MV-4-11 (cell line): ENCODE measurements around the gene CABP1.
A peak's percentile ranks its signal among the peaks of the same experiment; 100 is the strongest.
"Not testable (repeated sequence)": the region's sequence is repeated elsewhere in the genome, so short reads cannot be mapped to it uniquely, and the experiment has no call there.

ENCODE experiments used
- DNase-seq: peaks from one replicate; lab custom pipeline; 2025; lab: John Stamatoyannopoulos, UW

CABP1 gene

GRCh38 chr12:120639771-120640721, at the start of gene CABP1:
TSS of gene CABP1 (plus strand) at chr12:120640626. CDS start at chr12:120640686, 60 bp downstream.
- no peak for DNase-seq

GRCh38 chr12:120590741-120591407, 49.6 kb upstream of the CABP1 start:
- no peak for DNase-seq

- DNase-seq = peak; percentile 83
These were observed 48.0 kb upstream of the CABP1 start for GRCh38 chr12:120592121-120593049.

- no peak for DNase-seq
These were observed 43.5 kb upstream of the CABP1 start for GRCh38 chr12:120596901-120597300.

GRCh38 chr12:120597861-120598260, 42.6 kb upstream of the CABP1 start:
- DNase-seq = no peak

- DNase-seq = peak; percentile 66
These were observed 41.6 kb upstream of the CABP1 start for GRCh38 chr12:120598674-120599463.

- DNase-seq = no peak
These were observed 40.5 kb upstream of the CABP1 start for GRCh38 chr12:120599672-120600552.

- DNase-seq = peak; percentile 92
These were observed 38.0 kb upstream of the CABP1 start for GRCh38 chr12:120602416-120602815.

- no peak for DNase-seq
These were observed 29.9 kb upstream of the CABP1 start for GRCh38 chr12:120610560-120610959.

GRCh38 chr12:120611534-120611933, 28.9 kb upstream of the CABP1 start:
- DNase-seq = not testable (repeated sequence)

- DNase-seq = no peak
These were observed 25.6 kb upstream of the CABP1 start for GRCh38 chr12:120614848-120615247.

GRCh38 chr12:120617193-120617592, 23.2 kb upstream of the CABP1 start:
- DNase-seq = not testable (repeated sequence)

- not testable (repeated sequence) for DNase-seq
These were observed 22.7 kb upstream of the CABP1 start for GRCh38 chr12:120617767-120618166.

- no peak for DNase-seq
These were observed 21.3 kb upstream of the CABP1 start for GRCh38 chr12:120618954-120619615.

- DNase-seq = no peak
These were observed 19.8 kb upstream of the CABP1 start for GRCh38 chr12:120620624-120621023.

- DNase-seq = no peak
These were observed 14.6 kb upstream of the CABP1 start for GRCh38 chr12:120625557-120626419.

GRCh38 chr12:120628919-120629318, 11.5 kb upstream of the CABP1 start:
- DNase-seq = no peak

GRCh38 chr12:120630104-120630892, 10.1 kb upstream of the CABP1 start:
- no peak for DNase-seq
